GM12878 (cell line): ENCODE measurements around the gene CAPN8.

Source experiments
- CTCF ChIP-seq, 3 experiments: IDR thresholded peaks in 2 of 3; conservative IDR thresholded peaks in 1 of 3; 2 replicates each; pipeline ENCODE4 v1.5.1; 2011; ENCODE audit warnings: low read depth in 3 of 3, low read length in 3 of 3, mild to moderate bottlenecking in 3 of 3, control low read depth in 2 of 3, moderate library complexity in 2 of 3, inconsistent platforms in 1 of 3, mixed read lengths in 1 of 3; ENCODE audit not compliant: control insufficient read depth in 2 of 3, insufficient read depth in 1 of 3; ENCODE audit errors: extremely low read depth in 1 of 3
- E2F8 ChIP-seq: fragments of 450-650 bp; IDR thresholded peaks from 2 replicates; pipeline ENCODE4 v1.6.1; 2018; ENCODE audit warnings: mild to moderate bottlenecking, low read depth, moderate library complexity; ENCODE audit not compliant: partially characterized antibody
- EED ChIP-seq: sonication (generic); IDR thresholded peaks from 2 replicates; pipeline ENCODE4 v1.6.1; 2016; ENCODE audit warnings: antibody characterized with exemption, low read depth
- EZH2 ChIP-seq: IDR thresholded peaks from 2 replicates; pipeline ENCODE4 v1.6.1; 2012; ENCODE audit warnings: low read depth, mild to moderate bottlenecking, control low read depth, inconsistent platforms, low read length, borderline replicate concordance; ENCODE audit not compliant: control insufficient read depth
- RAD51 ChIP-seq: fragments of 450-650 bp; IDR thresholded peaks from 2 replicates; pipeline ENCODE4 v1.6.1; 2016; ENCODE audit warnings: moderate library complexity, mild to moderate bottlenecking, inconsistent platforms
- TCF7 ChIP-seq: IDR thresholded peaks from 2 replicates; pipeline ENCODE4 v1.6.1; 2014; ENCODE audit warnings: antibody characterized with exemption, borderline replicate concordance
- ZNF592 ChIP-seq: fragments of 450-650 bp; IDR thresholded peaks from 2 replicates; pipeline ENCODE4 v1.6.1; 2017; ENCODE audit warnings: mild to moderate bottlenecking, moderate library complexity
- TF ChIP-seq, protein P1 (sequence below): IDR thresholded peaks from 2 replicates; pipeline ENCODE4 v1.6.1; 2012; ENCODE audit warnings: low read depth, low read length, improper control_type of control experiment
- TF ChIP-seq, protein P2 (sequence below): fragments of 450-650 bp; IDR thresholded peaks from 2 replicates; pipeline ENCODE4 v1.6.1; 2017; ENCODE audit warnings: antibody characterized with exemption, mild to moderate bottlenecking, moderate library complexity

- TF ChIP-seq E2F8 = no peak
- TF ChIP-seq, protein P1, sequence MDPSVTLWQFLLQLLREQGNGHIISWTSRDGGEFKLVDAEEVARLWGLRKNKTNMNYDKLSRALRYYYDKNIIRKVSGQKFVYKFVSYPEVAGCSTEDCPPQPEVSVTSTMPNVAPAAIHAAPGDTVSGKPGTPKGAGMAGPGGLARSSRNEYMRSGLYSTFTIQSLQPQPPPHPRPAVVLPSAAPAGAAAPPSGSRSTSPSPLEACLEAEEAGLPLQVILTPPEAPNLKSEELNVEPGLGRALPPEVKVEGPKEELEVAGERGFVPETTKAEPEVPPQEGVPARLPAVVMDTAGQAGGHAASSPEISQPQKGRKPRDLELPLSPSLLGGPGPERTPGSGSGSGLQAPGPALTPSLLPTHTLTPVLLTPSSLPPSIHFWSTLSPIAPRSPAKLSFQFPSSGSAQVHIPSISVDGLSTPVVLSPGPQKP = no peak
- TF ChIP-seq EZH2 = no peak
- no peak for TF ChIP-seq CTCF (IDR thresholded peaks at IDR 0.05 in 2 of 3, conservative IDR thresholded peaks at IDR 0.05 in 1 of 3; ENCODE audit: control insufficient read depth in 2 of 3, extremely low read depth in 1 of 3, insufficient read depth in 1 of 3, low read depth in 3 of 3, low read length in 3 of 3)
- TF ChIP-seq ZNF592 = no peak
- TF ChIP-seq TCF7 = no peak
- TF ChIP-seq RAD51 = no peak
- TF ChIP-seq EED = no peak
- TF ChIP-seq, protein P2, sequence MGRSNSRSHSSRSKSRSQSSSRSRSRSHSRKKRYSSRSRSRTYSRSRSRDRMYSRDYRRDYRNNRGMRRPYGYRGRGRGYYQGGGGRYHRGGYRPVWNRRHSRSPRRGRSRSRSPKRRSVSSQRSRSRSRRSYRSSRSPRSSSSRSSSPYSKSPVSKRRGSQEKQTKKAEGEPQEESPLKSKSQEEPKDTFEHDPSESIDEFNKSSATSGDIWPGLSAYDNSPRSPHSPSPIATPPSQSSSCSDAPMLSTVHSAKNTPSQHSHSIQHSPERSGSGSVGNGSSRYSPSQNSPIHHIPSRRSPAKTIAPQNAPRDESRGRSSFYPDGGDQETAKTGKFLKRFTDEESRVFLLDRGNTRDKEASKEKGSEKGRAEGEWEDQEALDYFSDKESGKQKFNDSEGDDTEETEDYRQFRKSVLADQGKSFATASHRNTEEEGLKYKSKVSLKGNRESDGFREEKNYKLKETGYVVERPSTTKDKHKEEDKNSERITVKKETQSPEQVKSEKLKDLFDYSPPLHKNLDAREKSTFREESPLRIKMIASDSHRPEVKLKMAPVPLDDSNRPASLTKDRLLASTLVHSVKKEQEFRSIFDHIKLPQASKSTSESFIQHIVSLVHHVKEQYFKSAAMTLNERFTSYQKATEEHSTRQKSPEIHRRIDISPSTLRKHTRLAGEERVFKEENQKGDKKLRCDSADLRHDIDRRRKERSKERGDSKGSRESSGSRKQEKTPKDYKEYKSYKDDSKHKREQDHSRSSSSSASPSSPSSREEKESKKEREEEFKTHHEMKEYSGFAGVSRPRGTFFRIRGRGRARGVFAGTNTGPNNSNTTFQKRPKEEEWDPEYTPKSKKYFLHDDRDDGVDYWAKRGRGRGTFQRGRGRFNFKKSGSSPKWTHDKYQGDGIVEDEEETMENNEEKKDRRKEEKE = no peak
These were observed 56.4 kb downstream of the CAPN8 start for GRCh38 chr1:223609066-223609465.
